Embryonic facial prominence (tissue), 1 donor: ENCODE measurements around the gene PNPLA3.

ENCODE experiments used
- DNase-seq: peaks from one replicate; pipeline ENCODE4 v3.0.0-alpha.2; 2016; ENCODE audit errors: extremely low spot score

Gene PNPLA3

DNA sequence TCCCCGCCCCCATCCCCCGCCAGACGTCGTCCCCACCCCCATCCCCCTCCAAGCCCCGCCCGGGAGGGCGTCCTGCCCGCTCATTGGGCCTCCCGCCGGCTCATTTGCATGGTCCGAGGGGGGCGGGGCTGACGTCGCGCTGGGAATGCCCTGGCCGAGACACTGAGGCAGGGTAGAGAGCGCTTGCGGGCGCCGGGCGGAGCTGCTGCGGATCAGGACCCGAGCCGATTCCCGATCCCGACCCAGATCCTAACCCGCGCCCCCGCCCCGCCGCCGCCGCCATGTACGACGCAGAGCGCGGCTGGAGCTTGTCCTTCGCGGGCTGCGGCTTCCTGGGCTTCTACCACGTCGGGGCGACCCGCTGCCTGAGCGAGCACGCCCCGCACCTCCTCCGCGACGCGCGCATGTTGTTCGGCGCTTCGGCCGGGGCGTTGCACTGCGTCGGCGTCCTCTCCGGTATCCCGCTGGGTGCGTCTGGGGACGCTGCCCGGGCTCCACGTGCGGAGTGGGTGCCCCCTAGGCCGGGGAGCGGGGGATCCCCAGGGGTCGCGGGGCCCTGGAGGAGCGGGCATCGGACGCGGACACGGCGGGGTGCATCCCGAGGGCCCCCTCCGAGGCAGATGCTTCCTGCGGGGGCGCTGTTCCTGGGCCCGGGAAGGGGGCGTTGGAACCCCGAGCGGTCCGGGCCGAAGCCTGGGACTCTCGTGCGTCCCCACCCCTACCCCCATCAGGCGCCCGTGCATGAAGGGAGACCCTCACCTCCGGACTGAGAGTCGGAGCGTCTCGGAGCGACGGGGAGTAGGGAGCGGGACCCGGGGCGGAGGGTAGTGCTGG lies at the start of gene PNPLA3:
Gene PNPLA3, plus strand, starts transcription at position 175 of the 834 bp plus-strand sequence. Its CDS starts 107 bp downstream, at position 282.
- peak; percentile 56 for DNase-seq

GRCh38 chr22:43876866-43877509 lies 46.6 kb upstream of the PNPLA3 start:
- DNase-seq, result no peak

DNA sequence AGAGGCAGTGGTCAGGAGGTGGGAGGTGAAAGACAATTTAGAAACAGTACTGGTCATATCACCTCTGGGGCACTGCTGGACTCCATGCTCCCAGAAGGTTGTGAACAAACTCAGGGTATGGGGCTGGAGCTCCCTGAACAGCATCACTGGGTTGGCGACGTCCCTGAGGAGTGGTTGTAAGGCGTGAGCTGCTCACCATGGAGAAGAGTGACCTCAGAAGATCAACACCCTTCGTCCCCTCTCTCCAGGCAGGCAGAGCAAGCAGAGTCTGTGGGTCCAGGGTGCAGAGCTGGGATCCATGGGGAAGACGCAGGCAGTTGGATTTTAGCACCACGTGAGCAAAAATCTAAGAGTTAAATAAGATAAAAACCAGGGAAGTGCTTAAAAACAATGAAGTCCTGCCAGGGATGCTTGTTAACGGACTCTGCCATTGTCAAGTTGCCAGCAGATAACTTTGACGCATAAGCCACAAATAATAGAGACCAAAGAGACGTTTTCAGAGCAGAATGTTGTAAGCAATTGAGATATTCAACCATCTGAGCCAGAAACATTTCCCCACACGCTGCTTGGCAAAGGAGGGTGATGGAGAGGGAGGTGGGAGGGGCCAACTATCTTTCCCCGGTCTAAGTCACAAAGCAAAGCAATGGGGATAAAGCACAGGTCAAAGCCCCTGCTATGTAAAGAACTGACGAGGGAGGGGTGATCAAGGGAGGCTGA lies 45.4 kb upstream of the PNPLA3 start:
- no peak for DNase-seq

- DNase-seq, result no peak
These were observed 44.6 kb upstream of the PNPLA3 start for GRCh38 chr22:43878831-43879550.

GRCh38 chr22:43879901-43880540 lies 43.6 kb upstream of the PNPLA3 start:
- DNase-seq, result no peak

- DNase-seq, result no peak
These were observed 43.0 kb upstream of the PNPLA3 start for GRCh38 chr22:43880541-43880991.

- DNase-seq, result no peak
These were observed 42.2 kb upstream of the PNPLA3 start for GRCh38 chr22:43881091-43882061.

- no peak for DNase-seq
These were observed 41.4 kb upstream of the PNPLA3 start for GRCh38 chr22:43882122-43882767.

DNA sequence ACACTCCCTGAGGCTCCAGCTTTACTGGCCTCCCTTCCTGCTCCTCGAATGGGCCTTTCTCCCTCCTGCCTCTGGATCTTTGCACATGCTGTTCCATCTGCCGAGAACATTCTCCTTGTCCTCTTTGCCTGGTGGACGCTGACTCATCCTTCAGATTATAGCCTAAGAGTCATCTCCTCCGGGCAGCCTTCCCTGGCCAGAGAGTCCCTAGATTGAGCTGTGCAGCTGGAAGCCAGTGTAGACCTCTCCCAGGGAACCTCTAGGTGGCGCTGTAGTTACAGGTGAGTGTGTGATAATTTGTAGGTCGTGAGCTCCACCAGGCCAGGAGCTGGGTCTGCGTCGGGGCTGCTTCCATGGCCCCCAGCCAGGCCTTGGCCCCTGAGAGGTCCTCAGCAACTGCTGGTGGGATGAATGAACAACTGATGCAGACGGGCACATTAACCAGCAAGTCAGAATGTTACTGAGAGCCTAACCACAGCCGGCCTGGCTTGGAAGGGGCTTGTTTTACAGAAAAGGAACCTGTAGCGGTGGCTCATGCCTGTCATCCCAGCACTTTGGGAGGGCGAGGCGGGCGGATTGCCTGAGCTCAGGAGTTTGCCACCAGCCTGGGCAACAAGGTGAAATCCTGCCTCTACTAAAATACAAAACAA lies 40.5 kb upstream of the PNPLA3 start:
- DNase-seq, result no peak

- no peak for DNase-seq
These were observed 39.7 kb upstream of the PNPLA3 start for GRCh38 chr22:43883719-43884415.

- no peak for DNase-seq
These were observed 38.8 kb upstream of the PNPLA3 start for GRCh38 chr22:43884600-43885318.

DNA sequence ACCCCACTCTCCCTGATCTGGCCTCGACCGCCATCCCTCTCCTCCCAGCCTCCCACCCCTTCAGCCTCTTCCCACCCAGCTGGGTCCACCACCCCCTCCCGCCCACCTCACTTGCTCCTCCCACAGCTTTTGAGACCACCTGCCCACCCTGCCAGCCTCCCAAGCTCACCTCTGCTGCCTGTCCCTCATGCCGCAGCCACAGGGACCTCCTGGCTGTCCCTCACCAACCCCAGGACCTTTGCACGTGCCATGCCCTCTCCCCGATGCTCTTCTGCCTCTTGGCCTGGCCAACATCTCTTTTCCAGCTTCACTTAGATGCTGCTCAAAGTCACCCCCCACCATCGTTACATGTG lies 38.3 kb upstream of the PNPLA3 start:
- DNase-seq, result no peak

DNA sequence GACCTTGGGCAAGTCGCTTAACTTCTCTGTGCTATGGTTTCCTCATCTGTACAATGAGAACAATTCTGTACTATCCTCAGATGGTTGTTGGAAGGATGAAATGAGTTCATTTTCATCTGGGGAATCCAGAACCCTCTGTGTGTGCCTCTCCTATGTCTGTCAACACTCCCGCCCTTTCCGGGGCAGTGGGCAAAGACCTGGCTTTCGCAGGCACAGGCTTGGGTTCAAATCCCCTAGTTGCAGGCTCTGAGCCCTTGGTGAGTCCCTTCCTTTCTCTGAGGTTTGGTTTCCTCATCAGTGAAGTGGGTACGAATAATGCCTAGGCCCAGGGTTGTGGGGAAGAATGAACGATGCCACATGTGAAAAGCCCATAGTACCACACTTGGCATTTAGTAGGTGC lies 37.8 kb upstream of the PNPLA3 start:
- no peak for DNase-seq

GRCh38 chr22:43886231-43886630 lies 37.4 kb upstream of the PNPLA3 start:
- DNase-seq, result no peak

DNA sequence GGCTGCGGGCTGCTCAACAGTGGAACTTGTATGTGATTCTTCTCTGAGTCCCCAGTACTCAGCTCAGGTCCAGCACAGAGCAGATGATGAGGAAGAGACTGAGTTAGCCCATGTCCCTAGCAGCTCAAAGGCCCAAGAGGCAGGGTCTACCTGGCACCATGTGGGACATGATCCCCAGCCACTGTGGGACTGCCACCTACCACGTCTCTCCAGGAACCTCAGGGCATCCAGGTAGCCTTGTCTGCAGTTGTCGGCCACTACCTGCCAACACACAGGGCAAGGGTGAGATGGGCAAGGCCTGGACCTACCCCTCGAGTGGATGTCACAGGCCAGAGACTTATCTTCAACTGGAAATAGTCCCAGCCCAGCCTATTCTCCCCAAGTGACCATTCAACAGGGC lies 36.2 kb upstream of the PNPLA3 start:
- no peak for DNase-seq

DNA sequence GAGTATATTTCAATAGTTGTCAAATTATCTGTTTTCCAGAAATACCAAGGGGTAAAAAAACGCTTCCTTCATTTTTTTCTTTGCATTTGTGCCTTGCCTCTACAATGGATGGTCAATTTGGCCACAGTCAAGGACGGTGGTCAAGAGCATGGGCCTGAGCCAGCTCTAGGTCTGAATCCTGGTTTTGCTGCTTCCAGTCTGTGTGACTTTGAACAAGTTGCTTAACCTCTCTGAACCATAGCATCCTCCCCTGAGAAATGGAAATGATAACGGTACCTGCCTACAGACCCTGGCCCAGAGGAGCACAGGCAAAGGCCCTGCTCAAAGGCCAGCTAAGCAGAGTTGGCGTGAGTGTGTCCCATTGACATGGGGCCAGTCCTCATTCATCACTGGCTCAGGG lies 34.9 kb upstream of the PNPLA3 start:
- DNase-seq, result no peak

DNA sequence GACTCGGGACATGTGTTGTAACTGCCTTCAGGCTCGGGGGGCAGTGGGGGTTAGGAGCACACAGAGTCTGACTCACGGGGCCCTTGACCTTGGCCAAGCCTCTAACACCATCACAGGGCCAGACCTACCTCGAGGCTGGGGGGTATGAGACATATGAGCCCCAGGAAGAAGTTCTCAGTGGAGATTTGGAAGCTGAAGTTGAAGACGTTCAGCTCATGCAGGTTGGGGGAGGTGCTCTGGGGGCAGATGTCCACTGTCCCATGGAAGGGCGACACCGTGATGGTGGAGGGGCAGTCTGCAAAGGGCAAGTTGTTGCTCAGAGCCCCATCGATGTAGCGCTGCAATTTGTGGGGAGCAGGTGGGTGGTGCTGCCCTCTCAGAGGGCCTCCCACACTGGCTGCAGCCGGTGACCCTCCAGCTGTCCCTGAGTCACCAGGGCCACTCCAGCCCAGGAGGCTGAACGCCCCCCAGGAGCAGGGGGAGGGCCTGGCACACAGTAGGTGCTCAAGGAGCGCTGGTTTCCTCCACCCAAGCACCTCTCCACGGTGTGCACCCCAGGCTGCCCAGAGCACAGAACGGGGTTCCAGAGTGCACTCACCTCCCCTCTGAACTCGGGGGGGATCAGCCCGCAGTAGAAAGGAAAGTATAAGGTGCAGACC lies 34.3 kb upstream of the PNPLA3 start:
- no peak for DNase-seq
